ENCODE data around the gene PHRF1.

GRCh38 chr11:576811-577610, 741 bp downstream of the PHRF1 start:
- TF ChIP-seq, protein P1, sequence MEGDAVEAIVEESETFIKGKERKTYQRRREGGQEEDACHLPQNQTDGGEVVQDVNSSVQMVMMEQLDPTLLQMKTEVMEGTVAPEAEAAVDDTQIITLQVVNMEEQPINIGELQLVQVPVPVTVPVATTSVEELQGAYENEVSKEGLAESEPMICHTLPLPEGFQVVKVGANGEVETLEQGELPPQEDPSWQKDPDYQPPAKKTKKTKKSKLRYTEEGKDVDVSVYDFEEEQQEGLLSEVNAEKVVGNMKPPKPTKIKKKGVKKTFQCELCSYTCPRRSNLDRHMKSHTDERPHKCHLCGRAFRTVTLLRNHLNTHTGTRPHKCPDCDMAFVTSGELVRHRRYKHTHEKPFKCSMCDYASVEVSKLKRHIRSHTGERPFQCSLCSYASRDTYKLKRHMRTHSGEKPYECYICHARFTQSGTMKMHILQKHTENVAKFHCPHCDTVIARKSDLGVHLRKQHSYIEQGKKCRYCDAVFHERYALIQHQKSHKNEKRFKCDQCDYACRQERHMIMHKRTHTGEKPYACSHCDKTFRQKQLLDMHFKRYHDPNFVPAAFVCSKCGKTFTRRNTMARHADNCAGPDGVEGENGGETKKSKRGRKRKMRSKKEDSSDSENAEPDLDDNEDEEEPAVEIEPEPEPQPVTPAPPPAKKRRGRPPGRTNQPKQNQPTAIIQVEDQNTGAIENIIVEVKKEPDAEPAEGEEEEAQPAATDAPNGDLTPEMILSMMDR (IDR thresholded peaks at IDR 0.05; ENCODE audit: insufficient read depth, low read depth, low read length): no peak
- TF ChIP-seq EZH2 (IDR thresholded peaks at IDR 0.05; ENCODE audit: insufficient read depth, low read length): no peak
